SK-N-SH (cell line): ENCODE data around the gene CLDN7.

ENCODE experiments used
- GABPA ChIP-seq: IDR thresholded peaks from 2 replicates; pipeline ENCODE4 v1.4.0; 2012; ENCODE audit warnings: low read depth, mild to moderate bottlenecking
- MXI1 ChIP-seq: IDR thresholded peaks from 2 replicates; pipeline ENCODE4 v1.6.1; 2012; ENCODE audit warnings: mild to moderate bottlenecking, low read depth, low read length, improper control_type of control experiment
- SMC3 ChIP-seq: IDR thresholded peaks from 2 replicates; pipeline ENCODE4 v1.6.1; 2012; ENCODE audit warnings: low read depth, low read length, improper control_type of control experiment
- TAF1 ChIP-seq: IDR thresholded peaks from 2 replicates; pipeline ENCODE4 v1.6.1; 2012; ENCODE audit warnings: low read depth, mild to moderate bottlenecking, low read length, moderate library complexity, borderline replicate concordance
- TEAD4 ChIP-seq: IDR thresholded peaks from 2 replicates; pipeline ENCODE4 v1.4.0; 2012; ENCODE audit warnings: mild to moderate bottlenecking, borderline replicate concordance; ENCODE audit not compliant: insufficient read depth
- TF ChIP-seq, protein P1 (sequence below): fragments of 200-600 bp; sonication (generic); IDR thresholded peaks from 2 replicates; pipeline ENCODE4 v1.6.1; 2017; ENCODE audit warnings: antibody characterized with exemption, mild to moderate bottlenecking, moderate library complexity

DNA sequence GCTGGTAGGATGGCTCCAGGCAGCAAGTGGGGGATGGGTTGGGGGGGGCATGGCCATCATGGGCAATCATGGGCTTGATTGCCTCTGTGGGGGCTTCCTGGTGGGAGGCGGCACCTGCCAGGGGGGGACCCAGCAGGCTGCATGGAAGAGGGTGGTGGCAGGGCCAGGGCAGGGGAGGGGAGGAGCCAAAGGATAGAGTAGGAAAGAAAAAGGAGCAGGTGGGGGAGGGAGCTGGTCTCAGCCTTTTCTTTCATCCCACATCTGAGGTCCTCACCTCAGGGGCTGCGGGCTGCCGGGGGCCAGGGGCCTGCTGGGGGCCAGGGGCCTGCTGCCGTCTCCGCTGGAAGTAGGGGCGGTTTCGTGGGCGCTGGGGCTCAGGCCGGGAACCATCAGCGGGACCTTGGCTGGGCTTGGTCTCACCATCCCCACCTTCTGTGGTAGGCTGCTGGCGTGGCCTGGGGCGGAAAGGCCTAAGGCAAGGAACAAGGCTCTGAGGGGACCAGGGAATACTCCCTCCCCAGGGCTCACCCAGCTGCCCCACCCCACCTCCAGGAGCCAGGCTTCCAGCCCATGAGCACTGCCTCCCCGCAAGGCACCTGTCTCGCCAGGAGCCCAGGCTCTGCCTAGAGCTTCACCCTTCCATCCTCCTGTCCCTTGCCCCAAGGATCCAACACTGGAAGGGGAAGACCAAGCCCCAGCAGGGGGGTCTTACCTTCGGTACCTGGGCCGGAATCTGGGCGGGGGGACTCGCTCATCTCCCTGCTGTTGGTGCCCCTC lies 27.2 kb upstream of the CLDN7 start:
- TF ChIP-seq, protein P1, sequence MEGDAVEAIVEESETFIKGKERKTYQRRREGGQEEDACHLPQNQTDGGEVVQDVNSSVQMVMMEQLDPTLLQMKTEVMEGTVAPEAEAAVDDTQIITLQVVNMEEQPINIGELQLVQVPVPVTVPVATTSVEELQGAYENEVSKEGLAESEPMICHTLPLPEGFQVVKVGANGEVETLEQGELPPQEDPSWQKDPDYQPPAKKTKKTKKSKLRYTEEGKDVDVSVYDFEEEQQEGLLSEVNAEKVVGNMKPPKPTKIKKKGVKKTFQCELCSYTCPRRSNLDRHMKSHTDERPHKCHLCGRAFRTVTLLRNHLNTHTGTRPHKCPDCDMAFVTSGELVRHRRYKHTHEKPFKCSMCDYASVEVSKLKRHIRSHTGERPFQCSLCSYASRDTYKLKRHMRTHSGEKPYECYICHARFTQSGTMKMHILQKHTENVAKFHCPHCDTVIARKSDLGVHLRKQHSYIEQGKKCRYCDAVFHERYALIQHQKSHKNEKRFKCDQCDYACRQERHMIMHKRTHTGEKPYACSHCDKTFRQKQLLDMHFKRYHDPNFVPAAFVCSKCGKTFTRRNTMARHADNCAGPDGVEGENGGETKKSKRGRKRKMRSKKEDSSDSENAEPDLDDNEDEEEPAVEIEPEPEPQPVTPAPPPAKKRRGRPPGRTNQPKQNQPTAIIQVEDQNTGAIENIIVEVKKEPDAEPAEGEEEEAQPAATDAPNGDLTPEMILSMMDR, result no peak
- no peak for TF ChIP-seq TAF1
- TF ChIP-seq SMC3, result no peak
- no peak for TF ChIP-seq MXI1
- TF ChIP-seq GABPA, result no peak
- TF ChIP-seq TEAD4, result no peak
